ENCODE results near the gene EIF2S2. TPM values are rescaled to one million over a fixed set of nuclear protein-coding genes. Genes with fewer than 3 reads are reported as not detected.

Gene EIF2S2
- total RNA-seq, 1 experiment from 2014 or later, result 121 TPM

DNA sequence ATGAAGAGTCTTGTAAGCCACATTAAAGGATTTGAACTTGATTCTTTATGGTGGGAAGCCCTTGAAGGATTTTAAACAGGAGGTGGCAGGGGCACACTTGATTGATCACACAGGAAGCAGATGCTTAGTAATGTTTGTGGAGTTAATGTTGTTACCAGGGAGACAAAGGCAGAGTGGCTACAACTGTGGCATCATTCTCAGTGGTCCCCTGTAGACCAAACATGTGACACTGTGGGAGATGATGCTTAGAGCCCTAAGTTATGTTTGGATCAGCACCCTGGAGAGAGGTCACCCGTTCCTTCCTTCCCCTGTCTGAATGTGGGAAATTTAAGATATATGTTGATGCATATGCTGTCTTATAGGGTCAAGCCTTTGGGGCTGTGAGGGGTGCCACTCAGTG is 53.2 kb downstream of the EIF2S2 start:
- Histone ChIP-seq H3K9ac (ENCODE audit: low read length) (no peak overlapping the region), H3K4me3 (replicated peaks in 1 of 2; ENCODE audit: low read depth in 1 of 2, low read length in 2 of 2) (no peak overlapping the region), H3K79me2 (ENCODE audit: insufficient read depth, low read length) (peaks cover 72% of the 10 kb centered on the region), H3K27ac (ENCODE audit: low read depth, low read length) (no peak overlapping the region), H3K4me2 (ENCODE audit: low read length) (no peak overlapping the region), H2AFZ (ENCODE audit: low read depth, low read length, poor library complexity, severe bottlenecking) (no peak overlapping the region), H3K36me3 (ENCODE audit: control insufficient read depth in 1 of 2, insufficient read depth in 2 of 2, low read length in 2 of 2) (no peaks in the 10 kb centered on the region), H3K27me3 (ENCODE audit: insufficient read depth, low read length) (no peaks in the 10 kb centered on the region), H4K20me1 (ENCODE audit: insufficient read depth) (no peaks in the 10 kb centered on the region), H3K9me2 (ENCODE audit: insufficient read depth) (no peaks in the 10 kb centered on the region), H3K9me3 (ENCODE audit: control insufficient read depth in 1 of 2, insufficient read depth in 1 of 2, low read depth in 1 of 2, low read length in 2 of 2) (no peaks in the 10 kb centered on the region), H3K4me1 (ENCODE audit: control insufficient read depth in 1 of 2, insufficient read depth in 2 of 2, low read length in 2 of 2) (no peaks in the 10 kb centered on the region)
- no TSS peak for BruUV-seq (replicated peaks)
- intact Hi-C loops (cut with micrococcal nuclease), result no loop called here
- TF ChIP-seq, protein P1, sequence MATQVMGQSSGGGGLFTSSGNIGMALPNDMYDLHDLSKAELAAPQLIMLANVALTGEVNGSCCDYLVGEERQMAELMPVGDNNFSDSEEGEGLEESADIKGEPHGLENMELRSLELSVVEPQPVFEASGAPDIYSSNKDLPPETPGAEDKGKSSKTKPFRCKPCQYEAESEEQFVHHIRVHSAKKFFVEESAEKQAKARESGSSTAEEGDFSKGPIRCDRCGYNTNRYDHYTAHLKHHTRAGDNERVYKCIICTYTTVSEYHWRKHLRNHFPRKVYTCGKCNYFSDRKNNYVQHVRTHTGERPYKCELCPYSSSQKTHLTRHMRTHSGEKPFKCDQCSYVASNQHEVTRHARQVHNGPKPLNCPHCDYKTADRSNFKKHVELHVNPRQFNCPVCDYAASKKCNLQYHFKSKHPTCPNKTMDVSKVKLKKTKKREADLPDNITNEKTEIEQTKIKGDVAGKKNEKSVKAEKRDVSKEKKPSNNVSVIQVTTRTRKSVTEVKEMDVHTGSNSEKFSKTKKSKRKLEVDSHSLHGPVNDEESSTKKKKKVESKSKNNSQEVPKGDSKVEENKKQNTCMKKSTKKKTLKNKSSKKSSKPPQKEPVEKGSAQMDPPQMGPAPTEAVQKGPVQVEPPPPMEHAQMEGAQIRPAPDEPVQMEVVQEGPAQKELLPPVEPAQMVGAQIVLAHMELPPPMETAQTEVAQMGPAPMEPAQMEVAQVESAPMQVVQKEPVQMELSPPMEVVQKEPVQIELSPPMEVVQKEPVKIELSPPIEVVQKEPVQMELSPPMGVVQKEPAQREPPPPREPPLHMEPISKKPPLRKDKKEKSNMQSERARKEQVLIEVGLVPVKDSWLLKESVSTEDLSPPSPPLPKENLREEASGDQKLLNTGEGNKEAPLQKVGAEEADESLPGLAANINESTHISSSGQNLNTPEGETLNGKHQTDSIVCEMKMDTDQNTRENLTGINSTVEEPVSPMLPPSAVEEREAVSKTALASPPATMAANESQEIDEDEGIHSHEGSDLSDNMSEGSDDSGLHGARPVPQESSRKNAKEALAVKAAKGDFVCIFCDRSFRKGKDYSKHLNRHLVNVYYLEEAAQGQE (IDR thresholded peaks at IDR 0.05; ENCODE audit: low read depth), result peak; percentile 34
- no peak for TF ChIP-seq POLR2A (IDR thresholded peaks at IDR 0.05; ENCODE audit: borderline replicate concordance, extremely low read depth, insufficient read depth, insufficient read length)
- POLR2A ChIA-PET, result no interaction called here
- RAD21 ChIA-PET (ENCODE audit: low non-redundant PET in 1 of 2, low total read pairs in 2 of 2, uncharacterized antibody in 2 of 2, unreplicated experiment in 2 of 2), result no interaction called here
- DNase-seq (ENCODE audit: low read depth, low spot score) (no peak), ATAC-seq (no peak)
- CTCF ChIA-PET, result no interaction called here

DNA sequence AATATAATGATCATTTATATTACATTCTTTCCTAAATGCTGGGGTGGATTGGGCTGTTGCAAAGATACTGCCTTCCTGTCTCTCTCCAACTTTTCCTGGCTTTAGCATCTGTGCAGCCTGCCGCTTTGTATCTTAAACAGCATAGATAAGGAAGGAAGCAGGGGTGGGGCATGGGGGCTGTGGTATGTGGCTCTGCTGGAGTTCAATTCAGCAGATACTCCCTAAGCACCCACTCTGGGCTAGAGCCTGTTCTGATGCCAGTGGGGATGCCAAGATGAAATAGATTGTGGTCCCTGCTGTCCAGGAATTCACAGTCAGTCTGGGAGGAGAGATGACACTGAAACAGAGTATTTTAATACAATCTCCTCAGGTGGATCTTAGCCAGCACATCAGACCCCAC is 56.8 kb downstream of the EIF2S2 start:
- BruUV-seq (replicated peaks), result no TSS peak
- no peaks in the 10 kb centered on the region for H3K9me3 ChIP-seq (ENCODE audit: control insufficient read depth in 1 of 2, insufficient read depth in 1 of 2, low read depth in 1 of 2, low read length in 2 of 2)
- 0 out of 2 replicates have a peak, but pooled peaks cover 3% of the 10 kb centered on the region for H4K20me1 ChIP-seq (ENCODE audit: insufficient read depth)

More for the DNA sequence above, 56.8 kb downstream of the EIF2S2 start:
- Histone ChIP-seq H2AFZ (ENCODE audit: low read depth, low read length, poor library complexity, severe bottlenecking) (no peak overlapping the region), H3K79me2 (ENCODE audit: insufficient read depth, low read length) (peaks cover 75% of the 10 kb centered on the region), H3K27me3 (ENCODE audit: insufficient read depth, low read length) (no peaks in the 10 kb centered on the region), H3K36me3 (ENCODE audit: control insufficient read depth in 1 of 2, insufficient read depth in 2 of 2, low read length in 2 of 2) (no peaks in the 10 kb centered on the region), H3K4me3 (replicated peaks in 1 of 2; ENCODE audit: low read depth in 1 of 2, low read length in 2 of 2) (no peak overlapping the region), H3K27ac (ENCODE audit: low read depth, low read length) (no peak overlapping the region), H3K4me1 (ENCODE audit: control insufficient read depth in 1 of 2, insufficient read depth in 2 of 2, low read length in 2 of 2) (no peaks in the 10 kb centered on the region), H3K9me2 (ENCODE audit: insufficient read depth) (no peaks in the 10 kb centered on the region), H3K4me2 (ENCODE audit: low read length) (no peak overlapping the region), H3K9ac (ENCODE audit: low read length) (no peak overlapping the region)
- CTCF ChIA-PET, result no interaction called here
- intact Hi-C loops (cut with micrococcal nuclease), result no loop called here
- RAD21 ChIA-PET (ENCODE audit: low non-redundant PET in 1 of 2, low total read pairs in 2 of 2, uncharacterized antibody in 2 of 2, unreplicated experiment in 2 of 2), result no interaction called here
- DNase-seq (ENCODE audit: low read depth, low spot score) (no peak), ATAC-seq (no peak)
- POLR2A ChIA-PET, result no interaction called here
- TF ChIP-seq, protein P2, sequence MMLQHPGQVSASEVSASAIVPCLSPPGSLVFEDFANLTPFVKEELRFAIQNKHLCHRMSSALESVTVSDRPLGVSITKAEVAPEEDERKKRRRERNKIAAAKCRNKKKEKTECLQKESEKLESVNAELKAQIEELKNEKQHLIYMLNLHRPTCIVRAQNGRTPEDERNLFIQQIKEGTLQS (IDR thresholded peaks at IDR 0.05), result no peak
- TF ChIP-seq RAD21 (IDR thresholded peaks at IDR 0.05; ENCODE audit: low read depth) (no peak), POLR2AphosphoS5 (IDR thresholded peaks at IDR 0.05; ENCODE audit: low read depth, low read length) (no peak), YY1 (IDR thresholded peaks at IDR 0.05; ENCODE audit: extremely low read depth, insufficient replicate concordance, low read depth, low read length) (no peak), ZFX (IDR thresholded peaks at IDR 0.05) (no peak), POLR2A (IDR thresholded peaks at IDR 0.05; ENCODE audit: borderline replicate concordance, extremely low read depth, insufficient read depth, insufficient read length) (no peak)
- TF ChIP-seq, protein P3, sequence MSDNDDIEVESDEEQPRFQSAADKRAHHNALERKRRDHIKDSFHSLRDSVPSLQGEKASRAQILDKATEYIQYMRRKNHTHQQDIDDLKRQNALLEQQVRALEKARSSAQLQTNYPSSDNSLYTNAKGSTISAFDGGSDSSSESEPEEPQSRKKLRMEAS (IDR thresholded peaks at IDR 0.05), result no peak
- TF ChIP-seq, protein P4, sequence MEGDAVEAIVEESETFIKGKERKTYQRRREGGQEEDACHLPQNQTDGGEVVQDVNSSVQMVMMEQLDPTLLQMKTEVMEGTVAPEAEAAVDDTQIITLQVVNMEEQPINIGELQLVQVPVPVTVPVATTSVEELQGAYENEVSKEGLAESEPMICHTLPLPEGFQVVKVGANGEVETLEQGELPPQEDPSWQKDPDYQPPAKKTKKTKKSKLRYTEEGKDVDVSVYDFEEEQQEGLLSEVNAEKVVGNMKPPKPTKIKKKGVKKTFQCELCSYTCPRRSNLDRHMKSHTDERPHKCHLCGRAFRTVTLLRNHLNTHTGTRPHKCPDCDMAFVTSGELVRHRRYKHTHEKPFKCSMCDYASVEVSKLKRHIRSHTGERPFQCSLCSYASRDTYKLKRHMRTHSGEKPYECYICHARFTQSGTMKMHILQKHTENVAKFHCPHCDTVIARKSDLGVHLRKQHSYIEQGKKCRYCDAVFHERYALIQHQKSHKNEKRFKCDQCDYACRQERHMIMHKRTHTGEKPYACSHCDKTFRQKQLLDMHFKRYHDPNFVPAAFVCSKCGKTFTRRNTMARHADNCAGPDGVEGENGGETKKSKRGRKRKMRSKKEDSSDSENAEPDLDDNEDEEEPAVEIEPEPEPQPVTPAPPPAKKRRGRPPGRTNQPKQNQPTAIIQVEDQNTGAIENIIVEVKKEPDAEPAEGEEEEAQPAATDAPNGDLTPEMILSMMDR (IDR thresholded peaks at IDR 0.05 in 2 of 3, conservative IDR thresholded peaks at IDR 0.05 in 1 of 3; ENCODE audit: borderline replicate concordance in 1 of 3, insufficient read depth in 1 of 3, low read depth in 2 of 3, low read length in 2 of 3), result no peak

Measured in HCT116 (cell line).